Nephron progenitor cell (in vitro differentiated cells): Measurements from ENCODE around the gene TAOK1.

Experiments used
- DNase-seq: peaks from one replicate; pipeline ENCODE4 v3.0.0; 2021
- H3K27ac Mint-ChIP-seq: 2 replicates; pipeline ENCODE4 v1.8.0; 2021; ENCODE audit warnings: mild to moderate bottlenecking, moderate library complexity, mixed read lengths
- H3K27me3 Mint-ChIP-seq: 2 replicates; pipeline ENCODE4 v1.8.0; 2021; ENCODE audit warnings: mild to moderate bottlenecking, low read depth, mixed read lengths; ENCODE audit not compliant: poor library complexity
- H3K36me3 Mint-ChIP-seq: 2 replicates; pipeline ENCODE4 v1.8.0; 2021; ENCODE audit warnings: low read depth, mixed read lengths
- H3K4me1 Mint-ChIP-seq: 2 replicates; pipeline ENCODE4 v1.8.0; 2021; ENCODE audit warnings: mixed read lengths
- H3K4me3 Mint-ChIP-seq: 2 replicates; pipeline ENCODE4 v1.8.0; 2021; ENCODE audit warnings: mild to moderate bottlenecking, moderate library complexity, mixed read lengths
- H3K9me3 Mint-ChIP-seq: 2 replicates; pipeline ENCODE4 v1.8.0; 2021; ENCODE audit warnings: mild to moderate bottlenecking, moderate library complexity, mixed read lengths
- CTCF ChIP-seq: fragments of 200-600 bp; sonication (generic); IDR thresholded peaks from 2 replicates; pipeline ENCODE4 v1.5.0; 2021; ENCODE audit warnings: antibody characterized with exemption

The TAOK1 gene

GRCh38 chr17:29584452-29585079 lies 194.4 kb downstream of the TAOK1 start:
- peak overlapping the region; percentile 88 for H3K27ac Mint-ChIP-seq
- H3K4me1 Mint-ChIP-seq = peaks cover 40% of the 10 kb centered on the region
- peaks cover 2% of the 10 kb centered on the region for H3K27me3 Mint-ChIP-seq
- DNase-seq = peak; percentile 7
- no peak for TF ChIP-seq CTCF
- peaks cover 22% of the 10 kb centered on the region for H3K36me3 Mint-ChIP-seq
- no peak overlapping the region for H3K4me3 Mint-ChIP-seq
- no peaks in the 10 kb centered on the region for H3K9me3 Mint-ChIP-seq

- Mint-ChIP-seq H3K36me3 (peaks cover 16% of the 10 kb centered on the region), H3K9me3 (no peaks in the 10 kb centered on the region), H3K4me1 (peaks cover 45% of the 10 kb centered on the region), H3K4me3 (no peak overlapping the region), H3K27me3 (peaks cover 2% of the 10 kb centered on the region), H3K27ac (no peak overlapping the region)
- TF ChIP-seq CTCF = no peak
- peak; percentile 8 for DNase-seq
Observed at GRCh38 chr17:29585080-29585751, 195.1 kb downstream of the TAOK1 start.

- Mint-ChIP-seq H3K4me1 (peaks cover 56% of the 10 kb centered on the region), H3K27ac (no peak overlapping the region), H3K4me3 (no peak overlapping the region), H3K27me3 (peaks cover 3% of the 10 kb centered on the region), H3K9me3 (no peaks in the 10 kb centered on the region), H3K36me3 (peaks cover 12% of the 10 kb centered on the region)
- no peak for TF ChIP-seq CTCF
- peak; percentile 1 for DNase-seq
Observed at GRCh38 chr17:29586676-29587469, 196.7 kb downstream of the TAOK1 start.

DNA sequence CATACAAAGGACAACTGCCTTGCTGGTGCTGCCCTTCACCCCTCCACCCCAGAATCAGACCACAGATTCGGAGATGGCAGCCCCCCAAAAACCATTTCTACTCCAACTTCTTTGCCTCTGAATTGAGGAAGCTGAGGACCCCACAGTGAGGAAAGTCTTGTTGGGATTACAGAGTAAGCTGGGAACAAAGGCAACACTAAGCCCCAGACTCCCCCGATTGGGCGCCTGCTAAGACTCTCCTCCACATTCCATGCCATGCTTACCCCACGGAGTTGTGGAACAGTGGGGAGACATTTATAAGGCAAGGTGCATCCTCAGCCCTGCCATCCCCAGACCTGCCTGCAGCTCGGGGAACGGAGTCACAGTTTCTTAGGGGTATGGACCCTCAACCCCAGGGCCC lies 197.4 kb downstream of the TAOK1 start:
- no peak overlapping the region for H3K4me3 Mint-ChIP-seq
- H3K4me1 Mint-ChIP-seq = peaks cover 63% of the 10 kb centered on the region
- H3K9me3 Mint-ChIP-seq = no peaks in the 10 kb centered on the region
- no peak for DNase-seq
- no peak overlapping the region for H3K27ac Mint-ChIP-seq
- no peak for TF ChIP-seq CTCF
- H3K27me3 Mint-ChIP-seq = peaks cover 9% of the 10 kb centered on the region
- H3K36me3 Mint-ChIP-seq = peaks cover 7% of the 10 kb centered on the region

GRCh38 chr17:29588017-29588561 lies 197.9 kb downstream of the TAOK1 start:
- Mint-ChIP-seq H3K36me3 (peaks cover 2% of the 10 kb centered on the region), H3K27ac (peak overlapping the region; percentile 47), H3K4me3 (peak overlapping the region; percentile 89), H3K27me3 (peaks cover 7% of the 10 kb centered on the region), H3K4me1 (peaks cover 66% of the 10 kb centered on the region), H3K9me3 (no peaks in the 10 kb centered on the region)
- DNase-seq = peak; percentile 17
- TF ChIP-seq CTCF = no peak
